ENCODE results near the gene NAT10. TPM values are rescaled to one million over a fixed set of nuclear protein-coding genes. Genes with fewer than 3 reads are reported as not detected.

NAT10 gene
- total RNA-seq, 2 donors from 2014 or later, result 59.7 to 61.0 TPM

GRCh38 chr11:34147581-34147980, 42.2 kb downstream of the NAT10 start:
- Histone ChIP-seq H3K9ac (ENCODE audit: extremely low read depth, low read length, poor library complexity, severe bottlenecking) (no peak overlapping the region), H3K27ac (ENCODE audit: low read depth, low read length) (peak overlapping the region; percentile 98), H3K4me1 (ENCODE audit: control insufficient read depth, insufficient read depth, low read length) (no peaks in the 10 kb centered on the region), H3K4me3 (ENCODE audit: low read length) (no peak overlapping the region), H3K27me3 (ENCODE audit: control insufficient read depth, insufficient read depth, low read length, poor library complexity, severe bottlenecking) (no peaks in the 10 kb centered on the region), H3K9me3 (ENCODE audit: control insufficient read depth, low read length) (no peaks in the 10 kb centered on the region), H3K36me3 (ENCODE audit: control insufficient read depth, insufficient read depth, low read length) (peaks cover 60% of the 10 kb centered on the region)
- Mint-ChIP-seq H3K4me1 (no peaks in the 10 kb centered on the region), H3K27me3 (ENCODE audit: insufficient read depth) (no peaks in the 10 kb centered on the region), H3K9me3 (no peaks in the 10 kb centered on the region), H3K27ac (no peak overlapping the region), H3K36me3 (ENCODE audit: low read depth) (peaks cover 54% of the 10 kb centered on the region), H3K4me3 (no peak overlapping the region)
- WGBS, 2 experiments (ENCODE audit: insufficient coverage in 1 of 2, insufficient read length in 1 of 2), result 91 to 95% methylated on average over 4 to 8 of the region's 8 CpGs
- DNase-seq, result no peak
- no peak for TF ChIP-seq CTCF (conservative IDR thresholded peaks at IDR 0.05)

DNA sequence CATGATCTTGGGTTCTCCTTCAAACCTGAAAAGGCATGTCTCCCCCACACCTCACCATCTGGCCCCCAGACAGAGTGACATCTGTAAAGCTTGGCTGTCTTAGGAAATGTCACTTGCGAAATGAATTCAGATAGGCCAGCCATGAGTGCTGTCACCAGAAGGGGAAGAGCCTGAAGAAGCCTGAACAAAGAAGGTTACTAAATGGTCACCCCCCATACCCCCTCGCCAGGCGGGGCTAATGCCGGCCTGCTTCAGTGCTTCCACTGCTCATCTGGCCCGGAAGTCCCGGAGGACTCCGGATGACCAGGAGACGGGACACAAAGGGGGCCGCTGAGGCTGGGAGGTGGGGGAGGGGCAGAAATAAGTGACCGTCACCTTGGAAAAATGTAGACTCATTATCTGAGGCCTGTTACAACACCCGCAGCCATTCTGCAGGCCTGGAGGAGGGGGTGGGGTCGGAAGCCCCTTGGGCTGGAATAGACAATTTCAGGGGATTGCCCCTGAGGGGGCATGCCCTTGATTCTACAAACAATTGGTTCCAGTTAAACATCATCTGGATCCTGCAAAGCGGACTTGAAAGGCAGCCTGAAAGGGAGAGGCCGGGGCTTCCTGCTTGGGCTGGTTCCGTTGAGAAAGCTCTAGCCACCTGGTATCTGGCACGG, 43.2 kb downstream of the NAT10 start:
- Mint-ChIP-seq H3K4me3 (no peak overlapping the region), H3K4me1 (no peaks in the 10 kb centered on the region), H3K36me3 (ENCODE audit: low read depth) (peaks cover 45% of the 10 kb centered on the region), H3K9me3 (no peaks in the 10 kb centered on the region), H3K27me3 (ENCODE audit: insufficient read depth) (no peaks in the 10 kb centered on the region), H3K27ac (peak overlapping the region; percentile 52)
- TF ChIP-seq CTCF (conservative IDR thresholded peaks at IDR 0.05), result no peak
- no peak overlapping the region for H3K4me3 ChIP-seq (ENCODE audit: low read length)
- no peaks in the 10 kb centered on the region for H3K4me1 ChIP-seq (ENCODE audit: control insufficient read depth, insufficient read depth, low read length)
- peak overlapping the region; percentile 98 for H3K27ac ChIP-seq (ENCODE audit: low read depth, low read length)
- WGBS, 2 experiments (ENCODE audit: insufficient coverage in 1 of 2, insufficient read length in 1 of 2), result 89 to 91% methylated on average over 8 to 16 of the region's 16 CpGs
- DNase-seq, result no peak
- peaks cover 62% of the 10 kb centered on the region for H3K36me3 ChIP-seq (ENCODE audit: control insufficient read depth, insufficient read depth, low read length)
- H3K9ac ChIP-seq (ENCODE audit: extremely low read depth, low read length, poor library complexity, severe bottlenecking), result no peak overlapping the region
- H3K27me3 ChIP-seq (ENCODE audit: control insufficient read depth, insufficient read depth, low read length, poor library complexity, severe bottlenecking), result no peaks in the 10 kb centered on the region
- no peaks in the 10 kb centered on the region for H3K9me3 ChIP-seq (ENCODE audit: control insufficient read depth, low read length)

- H3K27ac Mint-ChIP-seq, result no peak overlapping the region
- no peaks in the 10 kb centered on the region for H3K9me3 Mint-ChIP-seq
- Histone ChIP-seq H3K27ac (ENCODE audit: low read depth, low read length) (peak overlapping the region; percentile 98), H3K36me3 (ENCODE audit: control insufficient read depth, insufficient read depth, low read length) (peaks cover 62% of the 10 kb centered on the region), H3K4me3 (ENCODE audit: low read length) (no peak overlapping the region), H3K9ac (ENCODE audit: extremely low read depth, low read length, poor library complexity, severe bottlenecking) (no peak overlapping the region), H3K4me1 (ENCODE audit: control insufficient read depth, insufficient read depth, low read length) (no peaks in the 10 kb centered on the region), H3K9me3 (ENCODE audit: control insufficient read depth, low read length) (no peaks in the 10 kb centered on the region), H3K27me3 (ENCODE audit: control insufficient read depth, insufficient read depth, low read length, poor library complexity, severe bottlenecking) (no peaks in the 10 kb centered on the region)
- no peak overlapping the region for H3K4me3 Mint-ChIP-seq
- peaks cover 44% of the 10 kb centered on the region for H3K36me3 Mint-ChIP-seq (ENCODE audit: low read depth)
- no peak for DNase-seq
- H3K27me3 Mint-ChIP-seq (ENCODE audit: insufficient read depth), result no peaks in the 10 kb centered on the region
- no peaks in the 10 kb centered on the region for H3K4me1 Mint-ChIP-seq
- 93 to 94% methylated on average over 4 to 7 of the region's 7 CpGs for WGBS, 2 experiments (ENCODE audit: insufficient coverage in 1 of 2, insufficient read length in 1 of 2)
- TF ChIP-seq CTCF (conservative IDR thresholded peaks at IDR 0.05), result no peak
Observed at GRCh38 chr11:34149274-34149673, 43.8 kb downstream of the NAT10 start.

Data from endodermal cell (in vitro differentiated cells).